IMR-90 (cell line): ENCODE measurements around the gene NNT. TPM values are rescaled to one million over a fixed set of nuclear protein-coding genes. Genes with fewer than 3 reads are reported as not detected.
"Not testable (repeated sequence)": the region's sequence is repeated elsewhere in the genome, so short reads cannot be mapped to it uniquely, and the experiment has no call there.

Experiments
- ATAC-seq: fragments of 200-7000 bp; cut with Tn5 transposase; 2 replicates; pipeline ENCODE4 v1.9.1; 2020; ENCODE audit warnings: low read depth, mild to moderate bottlenecking, moderate library complexity
- BruUV-seq: library from RNA; stranded (reverse); fragments of 400-500 nt; replicated peaks from 2 replicates; lab custom pipeline; 2021; lab: Mats Ljungman, UMichigan
- CTCF ChIA-PET: fragments of 300-600 bp; formaldehyde crosslinking; extraction: SDS; loops from one replicate; lab custom pipeline; 2021; ENCODE audit warnings: antibody characterized with exemption; lab: Yijun Ruan, JAX
- POLR2A ChIA-PET: fragments of 300-600 bp; sonication (Branson Sonifier 250); formaldehyde crosslinking; loops from one replicate; lab custom pipeline; 2022; ENCODE audit warnings: antibody characterized with exemption; ENCODE audit not compliant: unreplicated experiment; lab: Charles Lee
- DNase-seq: peaks from one replicate; pipeline ENCODE4 v3.0.0; 2013
- H2AFZ ChIP-seq: replicated peaks from 2 replicates; pipeline ENCODE3; 2013; ENCODE audit warnings: low read length, mild to moderate bottlenecking; ENCODE audit not compliant: poor library complexity
- H2AK5ac ChIP-seq: 2 replicates; pipeline ENCODE4 v1.6.1; 2013; ENCODE audit warnings: low read depth, low read length, inconsistent platforms
- H2AK9ac ChIP-seq: replicated peaks from 2 replicates; pipeline ENCODE3; 2013; ENCODE audit warnings: mild to moderate bottlenecking, low read depth, low read length, moderate library complexity; ENCODE audit not compliant: poor library complexity
- H2BK120ac ChIP-seq: 2 replicates; pipeline ENCODE4 v1.6.1; 2013; ENCODE audit warnings: low read depth, low read length, inconsistent platforms
- H2BK15ac ChIP-seq: 3 replicates; pipeline ENCODE4 v1.6.1; 2013; ENCODE audit warnings: low read depth, low read length, inconsistent platforms
- H2BK20ac ChIP-seq: 2 replicates; pipeline ENCODE4 v1.6.1; 2013; ENCODE audit warnings: low read depth, mild to moderate bottlenecking, inconsistent platforms, low read length, moderate library complexity
- H2BK5ac ChIP-seq: 2 replicates; pipeline ENCODE4 v1.6.1; 2013; ENCODE audit warnings: mild to moderate bottlenecking, low read depth, low read length, inconsistent platforms; ENCODE audit not compliant: poor library complexity, severe bottlenecking
- H3K14ac ChIP-seq: replicated peaks from 2 replicates; pipeline ENCODE4 v1.6.1; 2013; ENCODE audit warnings: low read depth, low read length, inconsistent platforms
- H3K18ac ChIP-seq: 2 replicates; pipeline ENCODE4 v1.6.1; 2013; ENCODE audit warnings: low read depth, low read length, control low read depth
- H3K23ac ChIP-seq: 2 replicates; pipeline ENCODE4 v1.6.1; 2013; ENCODE audit warnings: low read depth, low read length, inconsistent platforms
- H3K27ac ChIP-seq: 2 replicates; pipeline ENCODE4 v1.5.1; 2013; ENCODE audit warnings: mild to moderate bottlenecking, control low read depth, low read length; ENCODE audit not compliant: insufficient read depth
- H3K27me3 ChIP-seq: 2 replicates; pipeline ENCODE4 v1.6.1; 2013; ENCODE audit warnings: low read length; ENCODE audit not compliant: control insufficient read depth, insufficient read depth
- H3K36me3 ChIP-seq: 2 replicates; pipeline ENCODE4 v1.6.1; 2013; ENCODE audit warnings: low read length, mixed read lengths; ENCODE audit not compliant: control insufficient read depth, insufficient read depth
- H3K4ac ChIP-seq: 2 replicates; pipeline ENCODE4 v1.6.1; 2013; ENCODE audit warnings: low read depth, low read length, inconsistent platforms
- H3K4me1 ChIP-seq: 2 replicates; pipeline ENCODE4 v1.6.1; 2013; ENCODE audit warnings: low read length, mixed read lengths; ENCODE audit not compliant: control insufficient read depth, insufficient read depth
- H3K4me2 ChIP-seq: 2 replicates; pipeline ENCODE4 v1.6.1; 2013; ENCODE audit warnings: low read depth, mild to moderate bottlenecking, control low read depth, low read length, moderate library complexity
- H3K4me3 ChIP-seq: 2 replicates; pipeline ENCODE4 v1.5.1; 2013; ENCODE audit warnings: low read depth, mild to moderate bottlenecking, control low read depth, low read length, moderate library complexity; ENCODE audit not compliant: insufficient read depth
- H3K56ac ChIP-seq: 2 replicates; pipeline ENCODE4 v1.6.1; 2013; ENCODE audit warnings: low read length, inconsistent platforms; ENCODE audit not compliant: insufficient read depth; ENCODE audit errors: extremely low read depth
- H3K79me1 ChIP-seq, 2 experiments: 2 replicates each; pipeline ENCODE4 v1.6.1; 2013; ENCODE audit warnings: low read length in 2 of 2, inconsistent platforms in 1 of 2, low read depth in 1 of 2
- H3K9ac ChIP-seq: 2 replicates; pipeline ENCODE4 v1.6.1; 2013; ENCODE audit warnings: low read depth, low read length, control low read depth
- H3K9me1 ChIP-seq: 2 replicates; pipeline ENCODE4 v1.6.1; 2013; ENCODE audit warnings: low read length, inconsistent platforms; ENCODE audit not compliant: insufficient read depth
- H3K9me3 ChIP-seq: 2 replicates; pipeline ENCODE4 v1.6.1; 2013; ENCODE audit warnings: low read length; ENCODE audit not compliant: control insufficient read depth, insufficient read depth
- H4K20me1 ChIP-seq: 2 replicates; pipeline ENCODE4 v1.6.1; 2013; ENCODE audit warnings: low read length, inconsistent platforms; ENCODE audit not compliant: insufficient read depth
- H4K5ac ChIP-seq: 2 replicates; pipeline ENCODE4 v1.6.1; 2013; ENCODE audit warnings: mild to moderate bottlenecking, low read depth, low read length, control low read depth
- H4K8ac ChIP-seq, 2 experiments: 2 replicates each; pipeline ENCODE4 v1.6.1; 2013; ENCODE audit warnings: low read depth in 2 of 2, low read length in 2 of 2, control low read depth in 1 of 2, inconsistent platforms in 1 of 2
- H4K91ac ChIP-seq: 2 replicates; pipeline ENCODE4 v1.6.1; 2013; ENCODE audit warnings: low read depth, low read length, inconsistent platforms; ENCODE audit not compliant: insufficient read depth
- WGBS, 2 experiments: methylation state at CpG; one replicate each; pipeline versions ENCODE4 v1.1.5 to v1.1.7; 2013; ENCODE audit warnings: missing lambda C conversion rate in 2 of 2; ENCODE audit not compliant: insufficient read length in 1 of 2; ENCODE audit errors: extremely low coverage in 2 of 2; 5-methylcytosine and 5-hydroxymethylcytosine counted together
- dilution Hi-C: fragments of 300-500 bp; cut with HindIII; formaldehyde crosslinking; loops from one replicate; pipeline ENCODE4 v1.14.3; 2018; ENCODE audit warnings: low sequenced_read_pairs; ENCODE audit not compliant: unreplicated experiment
- in situ Hi-C: fragments of 300-500 bp; cut with MboI; formaldehyde crosslinking; loops from 3 replicates; pipeline ENCODE4 v1.14.3; 2019; ENCODE audit warnings: low sequenced_read_pairs, inconsistent platforms, mixed read lengths
- intact Hi-C: fragments of 100-400 bp; cut with micrococcal nuclease; formaldehyde crosslinking; loops from 2 replicates; pipeline ENCODE4 v1.10.0; 2022
- polyA plus RNA-seq, 3 experiments: library from polyadenylated mRNA; depleted of rRNA; stranded (reverse); fragments of >200 nt; gene quantifications; 2 replicates each; pipeline ENCODE4 v1.2.3, GENCODE V29; 2012; ENCODE audit warnings: low replicate concordance in 1 of 3
- total RNA-seq: library from RNA; depleted of rRNA; stranded (reverse); fragments of >200 nt; gene quantifications from 2 replicates; pipeline ENCODE4 v1.2.3, GENCODE V29; 2012

The NNT gene
- total and polyA plus RNA-seq, 2 of the 4 experiments (the other 2 are of a cell fraction): 23.1 to 57.2 TPM

DNA sequence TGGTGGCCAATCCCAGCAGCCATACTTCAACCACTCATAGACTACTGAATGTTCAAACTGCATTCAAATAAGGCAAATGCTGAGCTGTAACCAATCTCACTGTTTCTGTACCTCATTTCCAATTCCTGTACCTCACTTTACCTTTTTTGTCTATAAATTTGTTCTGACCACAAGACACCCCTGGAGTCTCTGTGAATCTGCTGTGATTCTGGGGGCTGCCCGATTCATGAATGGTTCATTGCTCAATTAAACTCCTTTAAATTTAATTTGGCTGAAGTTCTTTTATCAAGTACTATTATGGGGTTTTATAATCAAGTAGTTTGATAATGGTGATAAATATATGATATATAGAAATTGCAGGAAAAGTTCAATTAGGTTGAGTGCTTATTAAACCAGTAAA lies 4.1 kb upstream of the NNT start:
- H3K4me3 ChIP-seq, H2BK5ac ChIP-seq, H3K4ac ChIP-seq, H2BK20ac ChIP-seq, H2BK120ac ChIP-seq, dilution Hi-C loops, H2AFZ ChIP-seq, H4K5ac ChIP-seq, H2BK15ac ChIP-seq, BruUV-seq, intact Hi-C loops, H3K14ac ChIP-seq, POLR2A ChIA-PET, ATAC-seq, H2AK9ac ChIP-seq, H3K4me1 ChIP-seq, H4K20me1 ChIP-seq, in situ Hi-C loops, H3K36me3 ChIP-seq, H3K23ac ChIP-seq, H3K9me3 ChIP-seq, H3K56ac ChIP-seq, H3K4me2 ChIP-seq, H4K91ac ChIP-seq, H3K9ac ChIP-seq, H3K9me1 ChIP-seq, H3K18ac ChIP-seq, H2AK5ac ChIP-seq, H3K27me3 ChIP-seq, H4K8ac ChIP-seq, H3K27ac ChIP-seq, CTCF ChIA-PET, DNase-seq: not testable (repeated sequence)
- no CpG with 5 or more reads among the region's 1 CpG for WGBS, 2 experiments
- peaks cover 8 to 22% of the 10 kb centered on the region in 2 experiments for H3K79me1 ChIP-seq
